NCI-H2107 (cell line): ENCODE data around the gene NHLRC2.
"Not testable (repeated sequence)": the region's sequence is repeated elsewhere in the genome, so short reads cannot be mapped to it uniquely, and the experiment has no call there.

Source experiments
- DNase-seq: peaks from one replicate; lab custom pipeline; 2025; lab: John Stamatoyannopoulos, UW

The NHLRC2 gene

DNA sequence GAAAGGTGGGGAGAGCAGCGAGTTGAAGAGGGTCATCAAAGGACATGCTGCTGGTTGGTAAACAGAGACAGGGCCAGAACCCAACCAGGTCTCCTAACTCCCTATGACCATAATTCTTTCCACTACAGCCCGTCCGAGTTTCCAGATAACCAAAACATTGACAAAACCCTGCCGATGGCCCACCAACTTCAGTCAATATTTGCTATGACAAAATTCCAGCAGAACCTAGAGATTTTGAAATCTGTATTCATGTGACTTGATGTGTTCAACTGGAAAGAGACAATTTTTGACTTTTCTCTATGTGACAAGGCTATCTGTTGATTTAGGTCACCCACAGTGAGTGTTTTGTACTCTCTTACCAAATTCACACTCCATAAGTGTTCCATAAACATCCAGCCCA lies 86.7 kb downstream of the NHLRC2 start:
- DNase-seq = no peak

DNA sequence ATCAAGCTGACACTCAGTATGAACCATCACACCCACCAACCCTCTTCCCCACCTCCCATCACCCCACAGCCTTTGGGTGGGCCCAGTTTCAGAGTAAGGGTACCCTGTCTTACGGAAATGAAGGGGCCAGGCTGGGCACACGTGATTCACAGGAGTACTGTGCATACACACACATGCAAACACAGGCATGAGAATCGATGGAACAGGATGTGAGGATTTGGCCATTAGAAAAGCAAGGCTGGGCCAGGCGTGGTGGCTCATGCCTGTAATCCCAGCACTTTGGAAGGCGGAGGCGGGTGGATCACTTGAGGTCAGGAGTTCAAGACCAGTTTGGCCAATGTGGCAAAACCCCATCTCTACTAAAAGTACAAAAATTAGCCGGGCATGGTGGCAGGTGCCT lies 88.7 kb downstream of the NHLRC2 start:
- DNase-seq = not testable (repeated sequence)

DNA sequence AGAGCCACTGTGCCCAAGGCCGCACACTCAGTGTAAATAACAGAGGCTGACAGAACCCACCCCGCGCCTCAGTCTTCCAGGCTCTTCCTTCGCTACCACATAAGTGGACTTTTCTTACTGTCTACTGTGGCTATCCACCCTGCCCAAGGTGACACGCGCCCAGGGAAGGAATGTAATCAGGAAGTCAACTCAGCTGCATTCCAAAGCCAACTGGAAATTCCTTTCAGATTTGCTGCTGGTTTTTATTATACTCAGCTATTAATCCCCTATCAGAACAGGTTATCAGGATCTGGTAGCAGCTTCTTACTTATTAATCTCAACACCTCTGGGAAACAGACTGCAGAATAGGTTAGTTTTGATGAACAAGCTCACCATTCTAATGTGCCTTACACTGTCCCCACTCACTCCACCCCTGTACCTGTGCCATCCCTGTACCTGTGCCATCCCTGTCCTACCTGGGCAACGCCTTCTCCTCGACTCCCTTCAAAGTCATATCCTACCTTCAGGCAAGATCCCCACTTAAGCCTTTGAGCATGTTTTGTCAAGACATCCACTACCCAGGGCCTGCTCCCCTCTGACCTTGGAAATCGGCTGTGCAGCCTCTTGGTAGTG lies 90.7 kb downstream of the NHLRC2 start:
- DNase-seq = no peak

DNA sequence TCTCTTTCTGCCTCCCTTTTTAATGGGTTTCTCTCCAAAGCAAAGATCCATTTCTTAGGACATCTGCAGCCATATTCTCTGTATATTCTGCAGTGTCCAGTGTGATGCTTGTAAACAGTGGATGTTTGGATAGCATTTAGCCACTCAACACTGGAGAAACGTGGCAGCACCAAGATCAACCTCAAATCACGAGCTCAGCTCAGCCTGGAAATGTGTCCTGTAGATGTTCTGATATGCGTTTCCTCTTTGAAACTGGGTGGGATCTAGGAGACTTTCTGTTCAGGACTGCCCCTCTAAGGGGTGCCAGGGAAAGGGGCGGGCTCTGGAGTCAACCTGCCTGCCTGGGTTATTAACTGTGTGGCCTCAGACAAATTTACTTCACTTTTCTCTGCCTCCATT lies 91.2 kb downstream of the NHLRC2 start:
- no peak for DNase-seq

DNA sequence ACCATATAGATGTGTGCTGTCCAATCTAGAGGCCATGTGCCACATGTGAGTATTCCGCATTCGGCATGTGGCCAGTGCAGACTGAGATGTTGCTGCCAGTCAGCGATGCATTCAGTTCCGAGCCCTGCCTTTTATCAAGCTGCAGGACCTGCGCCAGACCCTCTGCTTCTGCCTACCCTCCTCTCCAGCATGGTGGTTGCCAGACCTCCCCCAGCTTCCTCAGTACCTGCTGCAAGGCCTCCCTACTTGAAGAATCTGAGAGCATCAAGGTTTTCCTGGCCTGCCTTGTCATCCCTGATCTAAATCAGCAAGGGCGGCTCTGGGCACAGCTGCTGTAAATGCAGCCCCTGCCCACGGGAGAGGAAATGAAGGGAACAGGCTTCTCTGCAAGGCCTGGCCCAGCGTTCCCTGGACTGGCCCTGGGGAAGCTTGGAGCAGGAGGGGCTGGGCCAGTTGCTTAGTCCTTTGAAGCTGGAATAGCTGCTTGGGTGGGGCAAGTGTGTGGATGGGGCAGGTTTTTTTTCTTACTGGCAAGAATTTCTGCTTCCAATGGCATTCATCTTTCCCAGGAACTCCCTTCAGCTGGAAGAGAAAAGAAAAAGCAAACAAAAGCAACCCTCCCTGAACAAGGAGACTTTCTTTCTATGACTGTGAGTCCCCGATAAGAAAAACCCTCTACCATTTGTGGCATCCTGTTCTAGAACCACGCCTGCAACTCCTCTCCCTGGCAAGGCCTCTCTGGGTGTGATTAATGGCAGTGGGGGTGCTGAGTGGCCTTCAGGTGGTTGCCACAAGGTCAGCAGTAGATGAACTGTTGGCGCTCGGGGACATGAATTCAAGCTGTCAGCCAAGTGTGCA lies 93.0 kb downstream of the NHLRC2 start:
- DNase-seq = no peak

DNA sequence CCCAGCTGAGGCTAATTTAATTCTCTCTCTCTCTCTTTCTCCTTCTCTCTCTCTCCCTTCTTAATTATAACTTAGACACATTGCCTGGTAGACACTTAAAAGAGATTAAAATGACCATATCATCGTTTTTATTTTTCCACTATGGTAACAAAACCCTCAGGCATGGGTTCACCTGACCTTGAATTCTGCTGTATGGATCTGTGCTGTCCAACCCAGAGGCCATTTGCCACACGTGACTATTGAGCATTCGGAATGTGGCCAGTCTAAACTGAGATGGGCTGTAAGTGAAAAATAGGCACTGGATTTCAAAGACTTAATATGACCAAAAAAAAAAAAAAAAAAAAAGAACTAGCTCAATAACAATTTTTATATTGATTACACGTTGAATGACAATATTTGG lies 93.6 kb downstream of the NHLRC2 start:
- DNase-seq = no peak

DNA sequence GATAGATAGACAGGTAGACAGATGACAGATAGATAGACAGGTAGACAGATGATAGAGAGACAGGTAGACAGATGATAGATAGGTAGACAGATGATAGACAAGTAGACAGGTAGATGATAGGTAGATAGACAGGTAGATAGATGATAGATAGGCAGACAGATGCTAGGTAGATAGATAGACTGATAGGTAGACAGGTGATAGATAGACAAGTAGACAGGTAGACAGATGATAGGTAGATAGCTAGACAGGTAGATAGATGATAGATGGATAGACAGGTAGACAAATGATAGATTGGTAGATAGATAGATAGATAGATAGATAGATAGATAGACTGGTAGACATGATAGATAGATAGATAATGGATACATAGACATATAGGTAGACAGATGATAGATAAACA lies 95.8 kb downstream of the NHLRC2 start:
- no peak for DNase-seq

DNA sequence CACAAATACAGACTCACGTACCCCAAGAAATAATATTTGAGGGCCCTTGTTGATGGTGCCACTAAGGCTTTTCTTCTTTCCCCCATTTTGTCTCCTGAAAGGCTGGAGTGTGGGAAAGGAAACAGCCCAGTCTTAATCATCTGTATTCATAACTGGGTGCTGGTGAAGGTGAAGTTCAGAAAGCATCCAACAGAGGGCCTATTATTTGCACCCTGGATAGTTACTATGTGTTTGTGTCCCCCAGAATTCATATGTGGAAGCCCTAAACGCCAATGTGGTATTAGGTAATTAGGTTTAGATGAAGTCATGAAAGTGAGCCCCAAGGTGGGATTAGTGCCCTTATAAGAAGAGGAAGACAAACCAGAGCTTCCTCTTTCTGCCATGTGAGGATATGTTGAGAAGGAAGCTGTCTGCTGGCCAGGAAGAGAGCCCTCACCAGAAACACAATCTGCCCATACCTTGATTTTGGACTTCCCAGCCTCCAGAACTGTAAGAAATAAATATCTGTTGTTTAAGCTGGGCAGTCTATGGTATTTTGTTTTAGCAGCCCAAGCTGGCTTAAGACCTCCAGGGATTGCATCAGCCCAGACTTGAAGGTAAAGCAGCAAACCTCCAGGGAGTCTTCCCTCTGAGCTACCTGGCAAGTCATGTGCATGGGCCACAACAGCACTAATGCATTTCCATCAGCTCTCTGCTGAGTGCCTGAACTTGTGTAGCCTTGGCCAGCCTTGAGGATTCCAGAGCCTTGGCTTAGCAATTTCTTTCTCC lies 99.2 kb downstream of the NHLRC2 start:
- DNase-seq = no peak

DNA sequence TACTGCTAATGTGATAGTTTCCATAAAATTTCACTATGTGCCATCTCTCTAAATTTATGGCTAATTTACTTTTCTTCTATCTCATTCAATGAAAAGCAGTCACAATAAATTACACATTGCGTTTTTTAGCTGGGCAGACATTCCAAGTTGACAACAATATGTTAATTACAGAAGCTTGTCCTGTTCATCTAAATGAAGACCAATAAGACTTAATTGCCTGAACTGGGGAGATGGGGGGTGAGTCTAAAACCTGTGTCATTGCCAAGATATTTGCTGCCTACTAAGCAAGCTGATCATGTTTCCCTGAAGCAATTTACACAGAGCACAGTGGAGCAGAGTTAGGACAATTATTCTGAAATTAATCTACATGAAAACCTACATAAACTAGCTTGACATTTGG lies 99.9 kb downstream of the NHLRC2 start:
- DNase-seq = no peak

DNA sequence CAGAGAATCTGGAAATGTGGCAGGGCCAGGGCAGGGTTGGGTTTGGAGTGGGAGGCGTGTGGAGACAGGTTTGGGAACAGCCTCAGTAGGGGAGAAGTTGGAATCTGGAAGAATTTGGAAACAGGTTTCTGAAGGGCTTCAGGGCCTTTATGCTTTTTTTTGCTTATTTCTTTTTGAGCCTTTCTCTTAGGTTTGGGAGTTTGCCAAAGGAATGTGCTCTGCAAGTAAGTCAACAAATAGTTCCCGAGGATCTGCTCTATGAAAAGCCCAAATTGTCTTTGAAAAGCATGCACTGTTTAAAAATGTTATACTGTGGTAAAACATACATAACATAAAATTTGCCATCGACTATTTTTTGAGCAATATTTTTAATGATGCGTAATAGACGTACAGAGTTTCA lies 102.6 kb downstream of the NHLRC2 start:
- DNase-seq = no peak

DNA sequence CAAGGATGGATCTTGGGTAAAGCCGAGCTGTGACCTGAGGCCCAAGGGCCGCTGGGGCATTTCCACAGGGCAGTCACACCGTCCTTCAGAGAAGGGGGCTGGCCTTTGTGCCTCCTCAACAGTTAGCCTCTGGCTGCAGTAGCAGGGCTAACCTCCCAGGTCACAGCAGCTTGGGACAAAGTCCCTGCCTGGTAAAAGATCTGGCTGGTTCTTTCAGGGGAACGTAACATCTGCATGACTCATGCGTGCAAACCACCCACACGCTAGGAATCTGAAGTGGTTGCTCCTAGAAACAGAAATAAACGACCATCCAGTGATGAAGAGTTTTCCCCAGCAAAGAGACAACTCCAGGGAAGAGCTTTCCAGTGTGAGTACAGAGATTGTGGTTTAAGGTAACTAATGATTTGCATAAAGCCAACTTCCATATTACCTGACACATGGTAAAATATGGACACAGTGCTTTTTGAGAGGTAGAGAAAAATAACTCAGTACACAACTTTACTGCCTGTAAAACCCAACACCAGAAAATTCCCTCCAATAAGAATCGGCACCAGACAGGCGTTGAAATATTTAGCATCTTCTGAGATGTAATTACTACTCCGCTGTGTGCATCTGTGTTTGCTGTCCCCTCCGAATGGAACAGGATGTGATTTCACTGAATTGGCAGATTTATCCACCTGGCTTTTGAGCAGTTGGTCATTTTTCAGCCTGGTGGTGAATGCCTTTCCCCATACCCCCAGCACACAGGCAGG lies 104.3 kb downstream of the NHLRC2 start:
- DNase-seq = no peak

DNA sequence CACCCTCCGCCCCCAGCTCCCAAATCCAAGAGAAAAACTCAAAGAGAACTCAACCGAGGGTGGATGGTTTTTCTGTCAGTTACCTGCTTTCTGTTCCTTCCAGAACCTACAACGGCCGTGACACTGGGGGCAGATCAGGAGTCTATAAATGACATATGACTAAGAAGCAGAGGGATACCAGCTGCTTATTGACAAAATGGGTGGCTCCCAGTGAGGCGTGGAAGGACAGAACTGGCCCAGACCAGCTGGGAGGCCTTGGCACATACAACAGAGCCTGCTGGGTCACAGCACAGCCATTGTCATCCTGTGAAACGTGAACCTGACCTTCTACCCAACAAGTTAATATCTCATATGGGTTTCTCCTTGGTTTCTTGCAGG lies 104.9 kb downstream of the NHLRC2 start:
- peak; percentile 6 for DNase-seq

DNA sequence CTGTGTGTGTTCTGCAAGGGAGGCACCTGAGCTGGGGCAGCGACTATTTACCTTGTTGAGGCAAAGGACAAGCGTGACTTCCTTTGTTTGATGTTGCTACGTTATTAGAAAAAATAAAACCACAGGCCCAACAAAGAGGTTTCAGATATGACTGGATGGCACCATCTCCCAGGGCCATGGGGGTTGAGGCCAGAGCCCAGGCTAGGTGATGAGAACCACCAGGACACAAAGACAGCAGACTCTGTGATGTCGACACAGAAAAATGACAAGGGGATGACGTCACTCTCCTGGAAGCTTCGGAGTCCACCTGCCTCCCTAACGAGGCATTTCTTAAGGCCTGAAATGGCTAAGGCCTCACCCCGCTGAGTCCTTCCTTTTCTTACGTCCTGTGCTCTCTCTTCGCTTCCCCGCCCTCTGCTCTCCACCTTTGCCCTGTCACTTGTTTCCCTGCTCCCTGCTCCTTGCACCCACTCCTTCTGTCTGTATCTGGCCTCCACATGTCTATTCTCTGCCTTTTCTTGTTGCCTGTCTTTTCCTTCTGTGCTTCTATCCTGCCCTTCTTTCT lies 106.2 kb downstream of the NHLRC2 start:
- DNase-seq = peak; percentile 11

DNA sequence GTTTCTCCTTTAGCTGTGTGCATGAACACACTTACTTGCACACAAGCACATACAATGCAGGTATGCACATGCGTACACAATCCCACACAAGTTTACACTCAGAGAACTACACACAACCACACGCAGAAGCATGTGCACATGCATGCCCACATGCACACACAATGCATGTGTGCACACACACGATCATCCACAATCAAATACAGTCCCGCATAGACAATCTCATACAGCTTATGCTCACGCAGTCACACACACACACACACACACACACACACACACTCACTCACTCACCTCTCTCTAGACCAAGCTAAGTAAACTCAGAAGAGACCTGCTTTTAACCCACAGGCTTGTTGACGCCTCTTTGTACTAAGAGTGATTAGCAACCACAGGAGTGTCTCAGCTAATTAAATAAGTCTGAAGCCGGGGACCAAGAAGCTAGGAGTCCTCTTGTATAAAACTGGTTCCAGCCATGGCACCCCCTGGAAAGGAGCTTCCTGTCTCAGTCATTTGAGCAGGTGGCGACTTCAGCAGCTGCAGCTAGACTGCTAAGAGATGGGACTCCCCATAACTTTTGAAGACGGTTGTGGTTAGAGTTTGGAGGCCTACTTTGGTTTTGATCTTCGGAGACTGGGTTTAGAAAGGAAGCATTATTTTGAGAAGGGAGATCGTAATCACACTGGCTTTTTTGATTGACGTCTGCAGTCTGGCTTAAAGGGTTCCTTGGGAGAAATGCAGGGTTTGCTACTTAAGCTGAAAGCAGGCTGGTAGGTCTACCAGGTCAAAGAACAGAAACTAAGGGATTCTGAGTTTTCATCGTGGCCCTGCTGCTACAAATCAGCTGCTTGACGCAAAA lies 106.9 kb downstream of the NHLRC2 start:
- no peak for DNase-seq

DNA sequence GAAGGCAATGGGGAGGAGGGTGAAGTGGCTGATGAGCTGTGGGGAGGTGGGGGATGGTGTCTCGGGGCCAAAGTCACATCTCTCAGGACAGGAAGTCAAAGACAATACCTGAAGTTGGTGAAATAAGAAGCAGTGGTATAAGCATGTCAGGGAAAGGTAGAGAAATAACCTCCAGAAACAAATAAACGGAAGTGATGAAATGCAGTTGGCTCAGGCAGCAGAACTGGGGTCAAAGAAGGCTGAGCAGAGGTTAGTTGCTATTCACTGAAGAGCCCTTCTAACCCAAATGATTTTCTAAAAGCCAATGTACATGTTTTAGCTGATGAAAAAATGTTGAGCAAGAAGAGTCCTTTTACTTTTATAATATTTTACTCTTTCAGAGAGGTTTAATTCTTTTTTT lies 110.6 kb downstream of the NHLRC2 start:
- no peak for DNase-seq

DNA sequence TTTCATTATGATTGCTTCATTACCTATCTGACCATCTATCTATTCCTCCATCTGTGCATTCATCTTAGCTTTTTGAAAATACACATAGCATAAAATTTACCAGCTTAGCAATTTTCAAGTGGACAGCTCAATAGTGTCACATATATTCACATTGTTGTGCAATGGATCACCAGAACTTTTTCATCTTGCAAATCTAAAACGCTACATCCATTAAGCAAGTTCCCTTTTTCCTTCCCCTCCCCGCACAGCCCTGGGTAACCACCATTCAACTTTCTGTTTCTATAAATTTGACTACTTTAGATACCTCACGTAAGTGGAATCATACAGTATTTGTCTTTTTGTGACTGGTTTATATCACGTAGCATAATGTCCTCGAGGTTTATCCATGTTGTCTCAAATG lies 111.2 kb downstream of the NHLRC2 start:
- no peak for DNase-seq
